HG03045 (cell line): ENCODE data around the gene OGFR.

Experiments
- ATAC-seq: cut with Tn5 transposase; IDR thresholded peaks from one replicate; pipeline ENCODE4 v1.9.1; 2021; ENCODE audit warnings: mild to moderate bottlenecking, moderate library complexity; ENCODE audit not compliant: unreplicated experiment

The OGFR gene

GRCh38 chr20:62814060-62814708, 9.5 kb downstream of the OGFR start:
- ATAC-seq: no peak

- ATAC-seq: no peak
These were observed 10.1 kb downstream of the OGFR start for GRCh38 chr20:62814709-62815065.

GRCh38 chr20:62815066-62815991, 10.7 kb downstream of the OGFR start:
- ATAC-seq: no peak

GRCh38 chr20:62816031-62816883, 11.6 kb downstream of the OGFR start:
- no peak for ATAC-seq

- no peak for ATAC-seq
These were observed 12.5 kb downstream of the OGFR start, which contains the start of gene COL9A3 for GRCh38 chr20:62816884-62817873. Gene COL9A3, plus strand, starts transcription at chr20:62817050. Its CDS starts 15 bp downstream, at chr20:62817065.

GRCh38 chr20:62817975-62818591, 13.4 kb downstream of the OGFR start:
- ATAC-seq: no peak

GRCh38 chr20:62818592-62819493, 14.2 kb downstream of the OGFR start:
- no peak for ATAC-seq

GRCh38 chr20:62819494-62820174, 15.0 kb downstream of the OGFR start:
- ATAC-seq: no peak

GRCh38 chr20:62820208-62820961, 15.8 kb downstream of the OGFR start:
- no peak for ATAC-seq

GRCh38 chr20:62820962-62821725, 16.5 kb downstream of the OGFR start:
- no peak for ATAC-seq

- ATAC-seq: no peak
These were observed 17.1 kb downstream of the OGFR start for GRCh38 chr20:62821726-62822210.

GRCh38 chr20:62822239-62822787, 17.7 kb downstream of the OGFR start:
- ATAC-seq: no peak

- ATAC-seq: no peak
These were observed 18.4 kb downstream of the OGFR start for GRCh38 chr20:62822788-62823651.

- no peak for ATAC-seq
These were observed 19.2 kb downstream of the OGFR start for GRCh38 chr20:62823688-62824475.
